NB4 (cell line): ENCODE measurements around the gene CTNND2.

Source experiments
- POLR2A ChIP-seq: IDR thresholded peaks from 2 replicates; pipeline ENCODE4 v1.6.1; 2011; ENCODE audit warnings: mild to moderate bottlenecking; ENCODE audit not compliant: insufficient read length; ENCODE audit errors: extremely low read depth
- TF ChIP-seq, protein P1 (sequence below): IDR thresholded peaks from one replicate; pipeline ENCODE4 v1.5.1; 2012; ENCODE audit warnings: low read depth, low read length
- TF ChIP-seq, protein P2 (sequence below): IDR thresholded peaks from 2 replicates; pipeline ENCODE4 v1.6.1; 2011; ENCODE audit warnings: low read depth, low read length

DNA sequence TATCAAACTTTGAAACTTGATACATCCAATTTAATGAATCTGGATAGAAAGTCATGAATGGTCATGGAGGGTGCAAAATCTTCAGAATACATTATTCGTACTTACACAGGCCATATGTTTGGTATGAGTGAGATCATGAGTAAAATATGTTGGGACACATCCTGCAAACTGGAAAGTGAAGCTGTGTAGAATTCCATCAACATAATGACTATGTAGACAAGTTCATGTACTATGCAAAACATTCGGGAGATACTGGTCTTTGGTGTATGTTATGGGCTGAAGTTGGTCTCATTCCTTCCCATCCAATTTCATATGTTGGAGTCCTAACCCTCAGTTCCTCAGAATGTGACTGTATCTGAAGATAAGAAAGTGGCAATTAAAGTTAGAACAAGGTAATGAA is 18.1 kb upstream of the CTNND2 start:
- TF ChIP-seq, protein P1, sequence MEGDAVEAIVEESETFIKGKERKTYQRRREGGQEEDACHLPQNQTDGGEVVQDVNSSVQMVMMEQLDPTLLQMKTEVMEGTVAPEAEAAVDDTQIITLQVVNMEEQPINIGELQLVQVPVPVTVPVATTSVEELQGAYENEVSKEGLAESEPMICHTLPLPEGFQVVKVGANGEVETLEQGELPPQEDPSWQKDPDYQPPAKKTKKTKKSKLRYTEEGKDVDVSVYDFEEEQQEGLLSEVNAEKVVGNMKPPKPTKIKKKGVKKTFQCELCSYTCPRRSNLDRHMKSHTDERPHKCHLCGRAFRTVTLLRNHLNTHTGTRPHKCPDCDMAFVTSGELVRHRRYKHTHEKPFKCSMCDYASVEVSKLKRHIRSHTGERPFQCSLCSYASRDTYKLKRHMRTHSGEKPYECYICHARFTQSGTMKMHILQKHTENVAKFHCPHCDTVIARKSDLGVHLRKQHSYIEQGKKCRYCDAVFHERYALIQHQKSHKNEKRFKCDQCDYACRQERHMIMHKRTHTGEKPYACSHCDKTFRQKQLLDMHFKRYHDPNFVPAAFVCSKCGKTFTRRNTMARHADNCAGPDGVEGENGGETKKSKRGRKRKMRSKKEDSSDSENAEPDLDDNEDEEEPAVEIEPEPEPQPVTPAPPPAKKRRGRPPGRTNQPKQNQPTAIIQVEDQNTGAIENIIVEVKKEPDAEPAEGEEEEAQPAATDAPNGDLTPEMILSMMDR, result no peak
- TF ChIP-seq POLR2A, result no peak
- TF ChIP-seq, protein P2, sequence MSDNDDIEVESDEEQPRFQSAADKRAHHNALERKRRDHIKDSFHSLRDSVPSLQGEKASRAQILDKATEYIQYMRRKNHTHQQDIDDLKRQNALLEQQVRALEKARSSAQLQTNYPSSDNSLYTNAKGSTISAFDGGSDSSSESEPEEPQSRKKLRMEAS, result no peak
